Neural cell (in vitro differentiated cells): Measurements from ENCODE around the gene MUSK.

Experiments used
- CTCF ChIP-seq: fragments of 450-650 bp; IDR thresholded peaks from 2 replicates; pipeline ENCODE4 v1.5.1; 2014; ENCODE audit warnings: antibody characterized with exemption, mild to moderate bottlenecking, moderate library complexity; ENCODE audit not compliant: poor library complexity, severe bottlenecking
- EP300 ChIP-seq: fragments of 450-650 bp; conservative IDR thresholded peaks from 2 replicates; pipeline ENCODE4 v1.6.1; 2014; ENCODE audit warnings: antibody characterized with exemption, mild to moderate bottlenecking, moderate library complexity; ENCODE audit not compliant: poor library complexity, severe bottlenecking
- EZH2 ChIP-seq: fragments of 200-600, 300-800 bp; shearing (Covaris generic), sonication (generic); IDR thresholded peaks from 2 replicates; pipeline ENCODE4 v1.6.1; 2014; ENCODE audit warnings: antibody characterized with exemption, low read length, borderline replicate concordance, mild to moderate bottlenecking; ENCODE audit not compliant: insufficient read depth, poor library complexity, severe bottlenecking
- MXI1 ChIP-seq: fragments of 450-650 bp; conservative IDR thresholded peaks from 2 replicates; pipeline ENCODE4 v1.6.1; 2014; ENCODE audit warnings: antibody characterized with exemption, mild to moderate bottlenecking; ENCODE audit not compliant: poor library complexity, severe bottlenecking
- POLR2AphosphoS5 ChIP-seq: IDR thresholded peaks from 2 replicates; pipeline ENCODE4 v1.6.1; 2012
- RAD21 ChIP-seq: fragments of 450-650 bp; conservative IDR thresholded peaks from 2 replicates; pipeline ENCODE4 v1.6.1; 2014; ENCODE audit warnings: antibody characterized with exemption, mild to moderate bottlenecking, moderate library complexity
- REST ChIP-seq: IDR thresholded peaks from 2 replicates; pipeline ENCODE4 v1.6.1; 2012; ENCODE audit warnings: borderline replicate concordance
- SMC3 ChIP-seq: fragments of 450-650 bp; conservative IDR thresholded peaks from 2 replicates; pipeline ENCODE4 v1.6.1; 2014; ENCODE audit warnings: antibody characterized with exemption, mild to moderate bottlenecking, moderate library complexity; ENCODE audit not compliant: poor library complexity
- TAF1 ChIP-seq: IDR thresholded peaks from 2 replicates; pipeline ENCODE4 v1.6.1; 2012; ENCODE audit warnings: low read depth

- TF ChIP-seq CTCF (no peak), POLR2AphosphoS5 (no peak), TAF1 (no peak), EP300 (no peak), EZH2 (no peak), MXI1 (no peak), SMC3 (no peak), REST (no peak), RAD21 (no peak)
Observed at GRCh38 chr9:110707419-110707818, 38.8 kb downstream of the MUSK start.
